Liver (tissue), 3 donors: Measurements from ENCODE around the gene MCL1.

Experiments
- GABPA ChIP-seq, 2 donors: IDR thresholded peaks in 1 of 2; conservative IDR thresholded peaks in 1 of 2; 2 replicates each; pipeline ENCODE4 v1.6.1; 2016; ENCODE audit warnings: antibody characterized with exemption in 2 of 2, mild to moderate bottlenecking in 1 of 2, moderate library complexity in 1 of 2
- JUND ChIP-seq, 2 donors: IDR thresholded peaks; 2 replicates each; pipeline ENCODE4 v1.6.1; 2016; ENCODE audit warnings: antibody characterized with exemption in 2 of 2
- RAD21 ChIP-seq, 2 donors: IDR thresholded peaks; 2 replicates each; pipeline ENCODE4 v1.6.1; 2016; ENCODE audit warnings: antibody characterized with exemption in 2 of 2, mild to moderate bottlenecking in 2 of 2
- TF ChIP-seq, protein P1 (sequence below): fragments of 150-350 bp; IDR thresholded peaks from 2 replicates; pipeline ENCODE4 v1.5.1; 2017; ENCODE audit warnings: improper control_type of control experiment, low read depth, low read length; ENCODE audit not compliant: missing input control
- TF ChIP-seq, protein P2 (sequence below): IDR thresholded peaks from 2 replicates; pipeline ENCODE4 v1.6.1; 2016; ENCODE audit warnings: antibody characterized with exemption, mild to moderate bottlenecking
- TF ChIP-seq, protein P3 (sequence below): IDR thresholded peaks from 2 replicates; pipeline ENCODE4 v1.6.1; 2016; ENCODE audit warnings: antibody characterized with exemption
- TF ChIP-seq, protein P4 (sequence below): IDR thresholded peaks from 2 replicates; pipeline ENCODE4 v1.6.1; 2016; ENCODE audit warnings: antibody characterized with exemption
- donor health status: healthy.
- donor health status: healthy.

DNA sequence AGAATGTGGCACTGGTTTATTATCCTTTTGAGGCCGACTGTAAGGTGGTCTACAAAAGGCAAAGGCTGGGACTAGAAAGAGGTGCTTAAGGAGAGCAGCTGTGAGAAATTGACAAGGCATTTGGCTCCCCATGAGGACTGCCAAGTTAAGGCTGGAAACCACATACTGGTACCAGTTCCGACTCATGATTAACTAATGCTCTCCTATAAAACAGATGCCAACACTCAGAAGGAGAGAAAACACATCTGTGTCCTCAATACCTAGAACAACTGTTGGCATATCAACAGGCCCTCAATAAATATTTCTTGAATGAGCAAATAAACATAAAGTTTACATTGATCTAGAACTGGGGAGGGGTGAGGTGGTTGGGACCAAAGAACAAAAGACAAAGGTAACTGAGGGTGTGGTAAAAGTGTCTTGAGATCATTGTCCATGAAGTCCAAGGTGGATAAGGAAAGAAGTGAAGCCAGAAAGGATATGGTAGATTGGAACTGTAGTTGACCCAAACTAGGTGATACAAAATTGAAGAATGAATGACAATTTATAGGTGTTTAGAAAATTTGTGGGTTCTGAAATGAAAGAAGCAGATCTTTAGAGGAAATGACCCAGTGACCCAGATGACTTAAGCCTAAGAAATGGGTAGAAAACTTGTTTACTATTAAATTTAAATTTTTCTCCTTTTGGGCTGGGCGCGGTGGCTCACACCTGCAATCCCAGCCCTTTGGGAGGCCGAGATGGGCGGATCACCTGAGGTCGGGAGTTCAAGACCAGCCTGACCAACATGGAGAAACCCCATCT, 16.9 kb upstream of the MCL1 start:
- TF ChIP-seq, protein P1, sequence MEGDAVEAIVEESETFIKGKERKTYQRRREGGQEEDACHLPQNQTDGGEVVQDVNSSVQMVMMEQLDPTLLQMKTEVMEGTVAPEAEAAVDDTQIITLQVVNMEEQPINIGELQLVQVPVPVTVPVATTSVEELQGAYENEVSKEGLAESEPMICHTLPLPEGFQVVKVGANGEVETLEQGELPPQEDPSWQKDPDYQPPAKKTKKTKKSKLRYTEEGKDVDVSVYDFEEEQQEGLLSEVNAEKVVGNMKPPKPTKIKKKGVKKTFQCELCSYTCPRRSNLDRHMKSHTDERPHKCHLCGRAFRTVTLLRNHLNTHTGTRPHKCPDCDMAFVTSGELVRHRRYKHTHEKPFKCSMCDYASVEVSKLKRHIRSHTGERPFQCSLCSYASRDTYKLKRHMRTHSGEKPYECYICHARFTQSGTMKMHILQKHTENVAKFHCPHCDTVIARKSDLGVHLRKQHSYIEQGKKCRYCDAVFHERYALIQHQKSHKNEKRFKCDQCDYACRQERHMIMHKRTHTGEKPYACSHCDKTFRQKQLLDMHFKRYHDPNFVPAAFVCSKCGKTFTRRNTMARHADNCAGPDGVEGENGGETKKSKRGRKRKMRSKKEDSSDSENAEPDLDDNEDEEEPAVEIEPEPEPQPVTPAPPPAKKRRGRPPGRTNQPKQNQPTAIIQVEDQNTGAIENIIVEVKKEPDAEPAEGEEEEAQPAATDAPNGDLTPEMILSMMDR: no peak
- TF ChIP-seq, protein P2, sequence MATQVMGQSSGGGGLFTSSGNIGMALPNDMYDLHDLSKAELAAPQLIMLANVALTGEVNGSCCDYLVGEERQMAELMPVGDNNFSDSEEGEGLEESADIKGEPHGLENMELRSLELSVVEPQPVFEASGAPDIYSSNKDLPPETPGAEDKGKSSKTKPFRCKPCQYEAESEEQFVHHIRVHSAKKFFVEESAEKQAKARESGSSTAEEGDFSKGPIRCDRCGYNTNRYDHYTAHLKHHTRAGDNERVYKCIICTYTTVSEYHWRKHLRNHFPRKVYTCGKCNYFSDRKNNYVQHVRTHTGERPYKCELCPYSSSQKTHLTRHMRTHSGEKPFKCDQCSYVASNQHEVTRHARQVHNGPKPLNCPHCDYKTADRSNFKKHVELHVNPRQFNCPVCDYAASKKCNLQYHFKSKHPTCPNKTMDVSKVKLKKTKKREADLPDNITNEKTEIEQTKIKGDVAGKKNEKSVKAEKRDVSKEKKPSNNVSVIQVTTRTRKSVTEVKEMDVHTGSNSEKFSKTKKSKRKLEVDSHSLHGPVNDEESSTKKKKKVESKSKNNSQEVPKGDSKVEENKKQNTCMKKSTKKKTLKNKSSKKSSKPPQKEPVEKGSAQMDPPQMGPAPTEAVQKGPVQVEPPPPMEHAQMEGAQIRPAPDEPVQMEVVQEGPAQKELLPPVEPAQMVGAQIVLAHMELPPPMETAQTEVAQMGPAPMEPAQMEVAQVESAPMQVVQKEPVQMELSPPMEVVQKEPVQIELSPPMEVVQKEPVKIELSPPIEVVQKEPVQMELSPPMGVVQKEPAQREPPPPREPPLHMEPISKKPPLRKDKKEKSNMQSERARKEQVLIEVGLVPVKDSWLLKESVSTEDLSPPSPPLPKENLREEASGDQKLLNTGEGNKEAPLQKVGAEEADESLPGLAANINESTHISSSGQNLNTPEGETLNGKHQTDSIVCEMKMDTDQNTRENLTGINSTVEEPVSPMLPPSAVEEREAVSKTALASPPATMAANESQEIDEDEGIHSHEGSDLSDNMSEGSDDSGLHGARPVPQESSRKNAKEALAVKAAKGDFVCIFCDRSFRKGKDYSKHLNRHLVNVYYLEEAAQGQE: no peak
- TF ChIP-seq, protein P3, sequence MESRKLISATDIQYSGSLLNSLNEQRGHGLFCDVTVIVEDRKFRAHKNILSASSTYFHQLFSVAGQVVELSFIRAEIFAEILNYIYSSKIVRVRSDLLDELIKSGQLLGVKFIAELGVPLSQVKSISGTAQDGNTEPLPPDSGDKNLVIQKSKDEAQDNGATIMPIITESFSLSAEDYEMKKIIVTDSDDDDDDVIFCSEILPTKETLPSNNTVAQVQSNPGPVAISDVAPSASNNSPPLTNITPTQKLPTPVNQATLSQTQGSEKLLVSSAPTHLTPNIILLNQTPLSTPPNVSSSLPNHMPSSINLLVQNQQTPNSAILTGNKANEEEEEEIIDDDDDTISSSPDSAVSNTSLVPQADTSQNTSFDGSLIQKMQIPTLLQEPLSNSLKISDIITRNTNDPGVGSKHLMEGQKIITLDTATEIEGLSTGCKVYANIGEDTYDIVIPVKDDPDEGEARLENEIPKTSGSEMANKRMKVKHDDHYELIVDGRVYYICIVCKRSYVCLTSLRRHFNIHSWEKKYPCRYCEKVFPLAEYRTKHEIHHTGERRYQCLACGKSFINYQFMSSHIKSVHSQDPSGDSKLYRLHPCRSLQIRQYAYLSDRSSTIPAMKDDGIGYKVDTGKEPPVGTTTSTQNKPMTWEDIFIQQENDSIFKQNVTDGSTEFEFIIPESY: no peak
- TF ChIP-seq, protein P4, sequence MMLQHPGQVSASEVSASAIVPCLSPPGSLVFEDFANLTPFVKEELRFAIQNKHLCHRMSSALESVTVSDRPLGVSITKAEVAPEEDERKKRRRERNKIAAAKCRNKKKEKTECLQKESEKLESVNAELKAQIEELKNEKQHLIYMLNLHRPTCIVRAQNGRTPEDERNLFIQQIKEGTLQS: no peak
- no peak for TF ChIP-seq JUND (IDR thresholded peaks at IDR 0.05)
- TF ChIP-seq RAD21 (IDR thresholded peaks at IDR 0.05): no peak
- TF ChIP-seq GABPA (IDR thresholded peaks at IDR 0.05 in 1 of 2, conservative IDR thresholded peaks at IDR 0.05 in 1 of 2): no peak
